Parathyroid adenoma (tissue), 2 donors: ENCODE data around the gene IQCN.

Experiments used
- H2AFZ ChIP-seq: fragments of 300-600 bp; sonication (generic); one replicate; pipeline ENCODE4 v1.7.0; 2017; ENCODE audit warnings: antibody characterized with exemption, mild to moderate bottlenecking
- H3K27ac ChIP-seq: fragments of 300-600 bp; sonication (generic); one replicate; pipeline ENCODE4 v1.7.0; 2017
- H3K27me3 ChIP-seq: fragments of 300-600 bp; sonication (generic); one replicate; pipeline ENCODE4 v1.7.0; 2017; ENCODE audit warnings: low read length; ENCODE audit not compliant: control insufficient read depth, insufficient read depth
- H3K36me3 ChIP-seq: fragments of 300-600 bp; sonication (generic); one replicate; pipeline ENCODE4 v1.7.0; 2017; ENCODE audit warnings: low read length; ENCODE audit not compliant: control insufficient read depth, insufficient read depth
- H3K4me1 ChIP-seq: fragments of 300-600 bp; sonication (generic); one replicate; pipeline ENCODE4 v1.7.0; 2017; ENCODE audit warnings: control low read depth
- H3K4me2 ChIP-seq: fragments of 300-600 bp; sonication (generic); one replicate; pipeline ENCODE4 v1.7.0; 2017; ENCODE audit warnings: low read length
- H3K4me3 ChIP-seq: fragments of 300-600 bp; sonication (generic); one replicate; pipeline ENCODE4 v1.7.0; 2017; ENCODE audit warnings: low read depth, low read length
- H3K79me2 ChIP-seq: fragments of 300-600 bp; sonication (generic); one replicate; pipeline ENCODE4 v1.7.0; 2017; ENCODE audit warnings: control low read depth
- H3K9ac ChIP-seq: fragments of 300-600 bp; sonication (generic); one replicate; pipeline ENCODE4 v1.7.0; 2017; ENCODE audit warnings: mild to moderate bottlenecking
- H3K9me3 ChIP-seq: fragments of 300-600 bp; sonication (generic); one replicate; pipeline ENCODE4 v1.7.0; 2017; ENCODE audit warnings: low read length; ENCODE audit not compliant: control insufficient read depth
- CTCF ChIP-seq: fragments of 300-600 bp; sonication (generic); IDR thresholded peaks from one replicate; pipeline ENCODE4 v1.7.0; 2017; ENCODE audit warnings: antibody characterized with exemption, mild to moderate bottlenecking
- donor health status: primary hyperparathyroidism.

IQCN gene

GRCh38 chr19:18301718-18302111 lies 27.5 kb upstream of the IQCN start:
- no peak overlapping the region for H2AFZ ChIP-seq
- H3K4me1 ChIP-seq: peaks cover 40% of the 10 kb centered on the region
- H3K4me2 ChIP-seq: no peak overlapping the region
- H3K27me3 ChIP-seq: no peaks in the 10 kb centered on the region
- H3K79me2 ChIP-seq: no peaks in the 10 kb centered on the region
- no peaks in the 10 kb centered on the region for H3K9me3 ChIP-seq
- H3K4me3 ChIP-seq: no peak overlapping the region
- no peaks in the 10 kb centered on the region for H3K36me3 ChIP-seq
- H3K27ac ChIP-seq: peak overlapping the region; percentile 43
- no peak for TF ChIP-seq CTCF
- H3K9ac ChIP-seq: no peak overlapping the region

- Histone ChIP-seq H3K4me2 (no peak overlapping the region), H3K27ac (peak overlapping the region; percentile 43), H3K4me1 (peaks cover 34% of the 10 kb centered on the region), H2AFZ (peak overlapping the region; percentile 56), H3K36me3 (no peaks in the 10 kb centered on the region), H3K9me3 (no peaks in the 10 kb centered on the region), H3K79me2 (no peaks in the 10 kb centered on the region), H3K27me3 (no peaks in the 10 kb centered on the region), H3K9ac (no peak overlapping the region), H3K4me3 (no peak overlapping the region)
- TF ChIP-seq CTCF: no peak
These were observed 26.9 kb upstream of the IQCN start for GRCh38 chr19:18300930-18301717.

GRCh38 chr19:18299654-18300053 lies 25.4 kb upstream of the IQCN start:
- Histone ChIP-seq H3K4me3 (no peak overlapping the region), H3K4me2 (no peak overlapping the region), H3K36me3 (no peaks in the 10 kb centered on the region), H3K4me1 (peaks cover 20% of the 10 kb centered on the region), H3K79me2 (no peaks in the 10 kb centered on the region), H3K27me3 (no peaks in the 10 kb centered on the region), H2AFZ (no peak overlapping the region), H3K9me3 (no peaks in the 10 kb centered on the region), H3K9ac (no peak overlapping the region), H3K27ac (no peak overlapping the region)
- no peak for TF ChIP-seq CTCF

- H3K4me3 ChIP-seq: no peak overlapping the region
- no peaks in the 10 kb centered on the region for H3K79me2 ChIP-seq
- H3K27ac ChIP-seq: no peak overlapping the region
- no peak overlapping the region for H2AFZ ChIP-seq
- H3K27me3 ChIP-seq: no peaks in the 10 kb centered on the region
- no peaks in the 10 kb centered on the region for H3K9me3 ChIP-seq
- no peak for TF ChIP-seq CTCF
- H3K9ac ChIP-seq: no peak overlapping the region
- no peaks in the 10 kb centered on the region for H3K36me3 ChIP-seq
- no peak overlapping the region for H3K4me2 ChIP-seq
- peaks cover 13% of the 10 kb centered on the region for H3K4me1 ChIP-seq
These were observed 24.3 kb upstream of the IQCN start for GRCh38 chr19:18298601-18299000.

- no peak overlapping the region for H3K27ac ChIP-seq
These were observed 23.1 kb upstream of the IQCN start for GRCh38 chr19:18297308-18297707.

More at GRCh38 chr19:18297308-18297707, 23.1 kb upstream of the IQCN start:
- H3K79me2 ChIP-seq: no peaks in the 10 kb centered on the region
- peaks cover 18% of the 10 kb centered on the region for H3K4me1 ChIP-seq
- TF ChIP-seq CTCF: no peak
- no peak overlapping the region for H3K4me3 ChIP-seq
- H3K4me2 ChIP-seq: no peak overlapping the region
- no peak overlapping the region for H2AFZ ChIP-seq
- H3K27me3 ChIP-seq: no peaks in the 10 kb centered on the region
- H3K9ac ChIP-seq: no peak overlapping the region
- H3K9me3 ChIP-seq: no peaks in the 10 kb centered on the region
- no peaks in the 10 kb centered on the region for H3K36me3 ChIP-seq
